ENCODE measurements around the gene DICER1.

- TF ChIP-seq POLR2A (IDR thresholded peaks at IDR 0.05): no peak
- no peak for TF ChIP-seq CTCF (IDR thresholded peaks at IDR 0.05)
These were observed 81.5 kb downstream of the DICER1 start for GRCh38 chr14:95075789-95076188.
